ENCODE data around the gene FHOD1. TPM values are rescaled to one million over a fixed set of nuclear protein-coding genes. Genes with fewer than 3 reads are reported as not detected.
A peak's percentile ranks its signal among the peaks of the same experiment; 100 is the strongest.

The FHOD1 gene
- total and polyA plus RNA-seq, 2 of the 13 experiments (the other 11 are each of a cell fraction or from before 2014, with no cell fraction given): 20.0 to 20.8 TPM

GRCh38 chr16:67247192-67248072 lies at the start of gene FHOD1 (continued):
- TF ChIP-seq MATR3 (CRISPR knock-in tag; IDR thresholded peaks at IDR 0.05): no peak
- TF ChIP-seq SIX4 (CRISPR knock-in tag; IDR thresholded peaks at IDR 0.05): 0 out of 2 replicates have a peak, but pooled peaks have one; percentile 17
- TF ChIP-seq MNT (IDR thresholded peaks at IDR 0.05): no peak
- no peak for TF ChIP-seq CENPBD1 (CRISPR knock-in tag; IDR thresholded peaks at IDR 0.05; ENCODE audit: borderline replicate concordance, low read depth)
- peak; percentile 53; the same call in 1 of the 2 replicates for TF ChIP-seq ZNF800 (CRISPR knock-in tag; IDR thresholded peaks at IDR 0.05)
- TF ChIP-seq FIP1L1 (IDR thresholded peaks at IDR 0.05; ENCODE audit: borderline replicate concordance, insufficient read depth, low read depth, low read length): no peak
- TF ChIP-seq SNAI1 (CRISPR knock-in tag; IDR thresholded peaks at IDR 0.05; ENCODE audit: borderline replicate concordance): 0 out of 2 replicates have a peak, but pooled peaks have one; percentile 5
- TF ChIP-seq THAP9 (CRISPR knock-in tag; IDR thresholded peaks at IDR 0.05; ENCODE audit: borderline replicate concordance): 0 out of 2 replicates have a peak, but pooled peaks have one; percentile 38
- TF ChIP-seq DNMT3B (CRISPR knock-in tag; conservative IDR thresholded peaks at IDR 0.05): no peak
- TF ChIP-seq FOSL2 (CRISPR knock-in tag; IDR thresholded peaks at IDR 0.05): peak; percentile 50
- no peak for TF ChIP-seq ZNF780A (CRISPR knock-in tag; IDR thresholded peaks at IDR 0.05)
- no peak for TF ChIP-seq ZNF362 (CRISPR knock-in tag; IDR thresholded peaks at IDR 0.05; ENCODE audit: borderline replicate concordance)
- no peak for TF ChIP-seq ZNF496 (CRISPR knock-in tag; IDR thresholded peaks at IDR 0.05; ENCODE audit: insufficient replicate concordance)
- TF ChIP-seq ZNF484 (CRISPR knock-in tag; IDR thresholded peaks at IDR 0.05; ENCODE audit: borderline replicate concordance, low read depth): no peak
- no peak for TF ChIP-seq TAF15 (IDR thresholded peaks at IDR 0.05; ENCODE audit: low read depth, low read length, poor library complexity, severe bottlenecking)
- TF ChIP-seq ATF4 (CRISPR knock-in tag; IDR thresholded peaks at IDR 0.05): 0 out of 4 replicates have a peak, but pooled peaks of 1 of the 2 experiments have one; percentile 42
- peak; percentile 61; the same call in 1 of the 2 replicates for TF ChIP-seq HIVEP1 (CRISPR knock-in tag; IDR thresholded peaks at IDR 0.05)
- no peak for TF ChIP-seq ZNF614 (CRISPR knock-in tag; IDR thresholded peaks at IDR 0.05; ENCODE audit: borderline replicate concordance)
